ENCODE measurements around the gene ZC3H7B. TPM values are rescaled to one million over a fixed set of nuclear protein-coding genes. Genes with fewer than 3 reads are reported as not detected.

ZC3H7B gene
- total RNA-seq, 4 donors from 2014 or later = 14.4 to 52.6 (median 21.1) TPM

GRCh38 chr22:41351011-41351410 lies 49.7 kb downstream of the ZC3H7B start:
- no peak for TF ChIP-seq CTCF (IDR thresholded peaks at IDR 0.05; ENCODE audit: low read depth)

GRCh38 chr22:41352058-41352457 lies 50.7 kb downstream of the ZC3H7B start:
- no peak for TF ChIP-seq CTCF (IDR thresholded peaks at IDR 0.05; ENCODE audit: low read depth)

GRCh38 chr22:41353862-41354575 lies 52.7 kb downstream of the ZC3H7B start:
- no peak for TF ChIP-seq CTCF (IDR thresholded peaks at IDR 0.05; ENCODE audit: low read depth)

GRCh38 chr22:41354979-41355378 lies 53.7 kb downstream of the ZC3H7B start:
- TF ChIP-seq CTCF (IDR thresholded peaks at IDR 0.05; ENCODE audit: low read depth) = no peak

- no peak for TF ChIP-seq CTCF (IDR thresholded peaks at IDR 0.05; ENCODE audit: low read depth)
Measured at GRCh38 chr22:41355895-41356294, 54.6 kb downstream of the ZC3H7B start.

- TF ChIP-seq CTCF (IDR thresholded peaks at IDR 0.05; ENCODE audit: low read depth) = no peak
Measured at GRCh38 chr22:41356430-41357028, 55.2 kb downstream of the ZC3H7B start.

GRCh38 chr22:41357191-41357590 lies 55.9 kb downstream of the ZC3H7B start:
- TF ChIP-seq CTCF (IDR thresholded peaks at IDR 0.05; ENCODE audit: low read depth) = no peak

All from subcutaneous adipose tissue (tissue), 4 donors.